IMR-90 (cell line): ENCODE measurements around the gene TMEM50A. TPM values are rescaled to one million over a fixed set of nuclear protein-coding genes. Genes with fewer than 3 reads are reported as not detected.
"Not testable (repeated sequence)": the region's sequence is repeated elsewhere in the genome, so short reads cannot be mapped to it uniquely, and the experiment has no call there.

ENCODE experiments used
- ATAC-seq: fragments of 200-7000 bp; cut with Tn5 transposase; 2 replicates; pipeline ENCODE4 v1.9.1; 2020; ENCODE audit warnings: low read depth, mild to moderate bottlenecking, moderate library complexity
- BruUV-seq: library from RNA; stranded (reverse); fragments of 400-500 nt; replicated peaks from 2 replicates; lab custom pipeline; 2021; lab: Mats Ljungman, UMichigan
- CTCF ChIA-PET: fragments of 300-600 bp; formaldehyde crosslinking; extraction: SDS; loops from one replicate; lab custom pipeline; 2021; ENCODE audit warnings: antibody characterized with exemption; lab: Yijun Ruan, JAX
- POLR2A ChIA-PET: fragments of 300-600 bp; sonication (Branson Sonifier 250); formaldehyde crosslinking; loops from one replicate; lab custom pipeline; 2022; ENCODE audit warnings: antibody characterized with exemption; ENCODE audit not compliant: unreplicated experiment; lab: Charles Lee
- DNase-seq: peaks from one replicate; pipeline ENCODE4 v3.0.0; 2013
- H2AFZ ChIP-seq: replicated peaks from 2 replicates; pipeline ENCODE3; 2013; ENCODE audit warnings: low read length, mild to moderate bottlenecking; ENCODE audit not compliant: poor library complexity
- H2AK5ac ChIP-seq: 2 replicates; pipeline ENCODE4 v1.6.1; 2013; ENCODE audit warnings: low read depth, low read length, inconsistent platforms
- H2AK9ac ChIP-seq: replicated peaks from 2 replicates; pipeline ENCODE3; 2013; ENCODE audit warnings: mild to moderate bottlenecking, low read depth, low read length, moderate library complexity; ENCODE audit not compliant: poor library complexity
- H2BK120ac ChIP-seq: 2 replicates; pipeline ENCODE4 v1.6.1; 2013; ENCODE audit warnings: low read depth, low read length, inconsistent platforms
- H2BK15ac ChIP-seq: 3 replicates; pipeline ENCODE4 v1.6.1; 2013; ENCODE audit warnings: low read depth, low read length, inconsistent platforms
- H2BK20ac ChIP-seq: 2 replicates; pipeline ENCODE4 v1.6.1; 2013; ENCODE audit warnings: low read depth, mild to moderate bottlenecking, inconsistent platforms, low read length, moderate library complexity
- H2BK5ac ChIP-seq: 2 replicates; pipeline ENCODE4 v1.6.1; 2013; ENCODE audit warnings: mild to moderate bottlenecking, low read depth, low read length, inconsistent platforms; ENCODE audit not compliant: poor library complexity, severe bottlenecking
- H3K14ac ChIP-seq: replicated peaks from 2 replicates; pipeline ENCODE4 v1.6.1; 2013; ENCODE audit warnings: low read depth, low read length, inconsistent platforms
- H3K18ac ChIP-seq: 2 replicates; pipeline ENCODE4 v1.6.1; 2013; ENCODE audit warnings: low read depth, low read length, control low read depth
- H3K23ac ChIP-seq: 2 replicates; pipeline ENCODE4 v1.6.1; 2013; ENCODE audit warnings: low read depth, low read length, inconsistent platforms
- H3K27ac ChIP-seq: 2 replicates; pipeline ENCODE4 v1.5.1; 2013; ENCODE audit warnings: mild to moderate bottlenecking, control low read depth, low read length; ENCODE audit not compliant: insufficient read depth
- H3K27me3 ChIP-seq: 2 replicates; pipeline ENCODE4 v1.6.1; 2013; ENCODE audit warnings: low read length; ENCODE audit not compliant: control insufficient read depth, insufficient read depth
- H3K36me3 ChIP-seq: 2 replicates; pipeline ENCODE4 v1.6.1; 2013; ENCODE audit warnings: low read length, mixed read lengths; ENCODE audit not compliant: control insufficient read depth, insufficient read depth
- H3K4ac ChIP-seq: 2 replicates; pipeline ENCODE4 v1.6.1; 2013; ENCODE audit warnings: low read depth, low read length, inconsistent platforms
- H3K4me1 ChIP-seq: 2 replicates; pipeline ENCODE4 v1.6.1; 2013; ENCODE audit warnings: low read length, mixed read lengths; ENCODE audit not compliant: control insufficient read depth, insufficient read depth
- H3K4me2 ChIP-seq: 2 replicates; pipeline ENCODE4 v1.6.1; 2013; ENCODE audit warnings: low read depth, mild to moderate bottlenecking, control low read depth, low read length, moderate library complexity
- H3K4me3 ChIP-seq: 2 replicates; pipeline ENCODE4 v1.5.1; 2013; ENCODE audit warnings: low read depth, mild to moderate bottlenecking, control low read depth, low read length, moderate library complexity; ENCODE audit not compliant: insufficient read depth
- H3K56ac ChIP-seq: 2 replicates; pipeline ENCODE4 v1.6.1; 2013; ENCODE audit warnings: low read length, inconsistent platforms; ENCODE audit not compliant: insufficient read depth; ENCODE audit errors: extremely low read depth
- H3K79me1 ChIP-seq, 2 experiments: 2 replicates each; pipeline ENCODE4 v1.6.1; 2013; ENCODE audit warnings: low read length in 2 of 2, inconsistent platforms in 1 of 2, low read depth in 1 of 2
- H3K9ac ChIP-seq: 2 replicates; pipeline ENCODE4 v1.6.1; 2013; ENCODE audit warnings: low read depth, low read length, control low read depth
- H3K9me1 ChIP-seq: 2 replicates; pipeline ENCODE4 v1.6.1; 2013; ENCODE audit warnings: low read length, inconsistent platforms; ENCODE audit not compliant: insufficient read depth
- H3K9me3 ChIP-seq: 2 replicates; pipeline ENCODE4 v1.6.1; 2013; ENCODE audit warnings: low read length; ENCODE audit not compliant: control insufficient read depth, insufficient read depth
- H4K20me1 ChIP-seq: 2 replicates; pipeline ENCODE4 v1.6.1; 2013; ENCODE audit warnings: low read length, inconsistent platforms; ENCODE audit not compliant: insufficient read depth
- H4K5ac ChIP-seq: 2 replicates; pipeline ENCODE4 v1.6.1; 2013; ENCODE audit warnings: mild to moderate bottlenecking, low read depth, low read length, control low read depth
- H4K8ac ChIP-seq, 2 experiments: 2 replicates each; pipeline ENCODE4 v1.6.1; 2013; ENCODE audit warnings: low read depth in 2 of 2, low read length in 2 of 2, control low read depth in 1 of 2, inconsistent platforms in 1 of 2
- H4K91ac ChIP-seq: 2 replicates; pipeline ENCODE4 v1.6.1; 2013; ENCODE audit warnings: low read depth, low read length, inconsistent platforms; ENCODE audit not compliant: insufficient read depth
- WGBS, 2 experiments: methylation state at CpG; one replicate each; pipeline versions ENCODE4 v1.1.5 to v1.1.7; 2013; ENCODE audit warnings: missing lambda C conversion rate in 2 of 2; ENCODE audit not compliant: insufficient read length in 1 of 2; ENCODE audit errors: extremely low coverage in 2 of 2; 5-methylcytosine and 5-hydroxymethylcytosine counted together
- dilution Hi-C: fragments of 300-500 bp; cut with HindIII; formaldehyde crosslinking; loops from one replicate; pipeline ENCODE4 v1.14.3; 2018; ENCODE audit warnings: low sequenced_read_pairs; ENCODE audit not compliant: unreplicated experiment
- in situ Hi-C: fragments of 300-500 bp; cut with MboI; formaldehyde crosslinking; loops from 3 replicates; pipeline ENCODE4 v1.14.3; 2019; ENCODE audit warnings: low sequenced_read_pairs, inconsistent platforms, mixed read lengths
- intact Hi-C: fragments of 100-400 bp; cut with micrococcal nuclease; formaldehyde crosslinking; loops from 2 replicates; pipeline ENCODE4 v1.10.0; 2022
- polyA plus RNA-seq, 3 experiments: library from polyadenylated mRNA; depleted of rRNA; stranded (reverse); fragments of >200 nt; gene quantifications; 2 replicates each; pipeline ENCODE4 v1.2.3, GENCODE V29; 2012; ENCODE audit warnings: low replicate concordance in 1 of 3
- total RNA-seq: library from RNA; depleted of rRNA; stranded (reverse); fragments of >200 nt; gene quantifications from 2 replicates; pipeline ENCODE4 v1.2.3, GENCODE V29; 2012

TMEM50A gene
- total and polyA plus RNA-seq, 2 of the 4 experiments (the other 2 are of a cell fraction), result 48.4 to 63.9 TPM

DNA sequence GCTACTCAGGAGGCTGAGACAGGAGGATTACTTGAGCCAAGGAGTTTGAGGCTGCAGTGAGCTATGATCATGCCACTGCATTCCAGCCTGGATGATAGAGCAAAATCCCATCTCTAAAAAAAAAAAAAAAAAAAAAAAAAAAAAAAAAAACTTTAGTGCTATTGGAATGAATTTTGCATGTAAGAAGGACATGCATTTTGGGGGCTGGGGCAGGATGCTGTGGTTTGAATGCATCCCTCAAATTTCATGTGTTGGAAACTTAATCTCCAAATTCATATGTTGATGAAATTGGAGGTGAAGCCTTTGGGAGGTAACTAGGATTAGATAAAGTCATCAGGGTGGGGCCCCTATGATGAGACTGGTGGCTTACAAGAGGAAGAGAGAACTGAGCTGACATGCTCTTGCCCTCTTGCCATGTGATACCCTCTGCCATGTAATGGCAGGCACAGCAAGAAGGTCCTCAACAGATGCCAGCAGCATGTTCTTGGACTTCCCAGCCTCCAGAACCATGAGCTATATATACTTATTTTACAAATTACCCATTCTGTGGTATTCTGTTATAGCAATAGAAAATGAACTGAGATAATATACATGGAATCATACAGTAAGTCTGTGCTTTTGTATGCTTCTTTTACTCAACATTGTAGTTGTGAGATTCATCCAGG, 25.2 kb upstream of the TMEM50A start:
- H2BK15ac ChIP-seq, H3K4me1 ChIP-seq, DNase-seq, BruUV-seq, H3K27me3 ChIP-seq, H3K56ac ChIP-seq, H3K79me1 ChIP-seq, H2AK5ac ChIP-seq, H3K14ac ChIP-seq, H3K9me3 ChIP-seq, H3K18ac ChIP-seq, CTCF ChIA-PET, H2BK5ac ChIP-seq, ATAC-seq, POLR2A ChIA-PET, H3K9ac ChIP-seq, H4K8ac ChIP-seq, intact Hi-C loops, H3K23ac ChIP-seq, H4K5ac ChIP-seq, H3K4me3 ChIP-seq, H4K91ac ChIP-seq, H3K4ac ChIP-seq, dilution Hi-C loops, H4K20me1 ChIP-seq, H3K4me2 ChIP-seq, in situ Hi-C loops, H3K27ac ChIP-seq, H2BK120ac ChIP-seq, H2AFZ ChIP-seq, H3K9me1 ChIP-seq, H2BK20ac ChIP-seq, H3K36me3 ChIP-seq, H2AK9ac ChIP-seq: not testable (repeated sequence)

DNA sequence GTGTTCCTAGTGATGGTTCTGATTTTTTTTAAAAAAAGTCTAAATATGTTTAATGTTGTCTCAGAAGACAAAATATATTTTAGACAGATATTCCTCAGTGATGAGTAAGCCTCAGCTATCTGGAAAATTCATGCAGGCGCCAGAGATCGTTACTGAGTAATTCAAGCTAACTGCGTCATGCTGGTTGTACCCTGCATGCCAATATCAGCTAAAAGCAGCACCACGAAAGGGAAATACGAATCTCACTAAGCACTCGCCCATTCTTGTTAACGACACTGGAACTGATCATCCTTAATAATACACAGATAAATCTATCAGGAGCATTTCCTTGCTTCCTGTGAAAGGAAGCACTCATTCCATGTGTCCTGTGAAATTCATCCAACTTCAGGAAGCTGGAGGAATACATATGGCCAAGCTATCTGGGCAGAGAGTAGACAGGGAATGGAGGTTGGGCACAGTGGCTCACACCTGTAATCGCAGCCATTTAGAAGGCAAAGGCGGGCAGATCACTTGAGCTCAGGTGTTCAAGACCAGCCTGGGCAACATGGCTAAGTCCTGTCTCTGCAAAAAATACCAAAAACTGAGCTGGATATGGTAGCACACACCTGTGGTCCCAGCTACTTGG, 17.7 kb upstream of the TMEM50A start:
- dilution Hi-C loops, POLR2A ChIA-PET, H2AK9ac ChIP-seq, H4K20me1 ChIP-seq, H3K4me1 ChIP-seq, H2AFZ ChIP-seq, BruUV-seq, H3K9me3 ChIP-seq, in situ Hi-C loops, CTCF ChIA-PET, H3K36me3 ChIP-seq, H3K27me3 ChIP-seq, H3K9me1 ChIP-seq, H3K4me3 ChIP-seq, intact Hi-C loops: not testable (repeated sequence)
- Histone ChIP-seq H2BK15ac (peak overlapping the region; percentile 89; the same call in 2 of the 3 replicates), H3K27ac (peak overlapping the region; percentile 97), H2BK20ac (peak overlapping the region; percentile 95), H4K5ac (peak overlapping the region; percentile 94), H3K56ac (peak overlapping the region; percentile 40), H2BK5ac (peak overlapping the region; percentile 98), H3K4me2 (peak overlapping the region; percentile 68), H3K18ac (peak overlapping the region; percentile 68), H2BK120ac (peak overlapping the region; percentile 100), H3K14ac (peak overlapping the region; percentile 50), H3K4ac (peak overlapping the region; percentile 83), H4K91ac (peak overlapping the region; percentile 91), H3K79me1 (peaks cover 3 to 11% of the 10 kb centered on the region in 2 experiments; a peak in 3 of 4 replicates), H4K8ac (peak overlapping the region; percentile 67 to 83; a peak in 3 of 4 replicates), H3K9ac (peak overlapping the region; percentile 42; the same call in 1 of the 2 replicates), H2AK5ac (peak overlapping the region; percentile 99), H3K23ac (peak overlapping the region; percentile 14)
- DNase-seq (peak; percentile 93), ATAC-seq (peak; percentile 78)
- no CpG with 5 or more reads among the region's 9 CpGs for WGBS, 2 experiments
